ENCODE results near the gene LRRC30. TPM values are rescaled to one million over a fixed set of nuclear protein-coding genes. Genes with fewer than 3 reads are reported as not detected.

The LRRC30 gene
- total RNA-seq, 1 experiment from 2014 or later = not detected

- POLR2A ChIA-PET = no interaction called here
- H3K9ac ChIP-seq (ENCODE audit: low read length) = no peak overlapping the region
- TF ChIP-seq EGR1 (IDR thresholded peaks at IDR 0.05; ENCODE audit: low read depth) = no peak
- no peak for TF ChIP-seq EZH2phosphoT487 (IDR thresholded peaks at IDR 0.05; ENCODE audit: borderline replicate concordance)
- no peak for TF ChIP-seq ZBTB33 (IDR thresholded peaks at IDR 0.05; ENCODE audit: extremely low read depth, insufficient replicate concordance, low read length)
- no peak for TF ChIP-seq CEBPB (IDR thresholded peaks at IDR 0.05; ENCODE audit: low read depth)
- no peak for TF ChIP-seq POLR2A (IDR thresholded peaks at IDR 0.05; ENCODE audit: borderline replicate concordance, extremely low read depth, insufficient read depth, insufficient read length)
- TF ChIP-seq ZFX (IDR thresholded peaks at IDR 0.05) = no peak
- no peak for TF ChIP-seq SRF (IDR thresholded peaks at IDR 0.05; ENCODE audit: low read depth)
- TF ChIP-seq ELF1 (IDR thresholded peaks at IDR 0.05; ENCODE audit: borderline replicate concordance, low read depth) = no peak
- no peak for TF ChIP-seq RAD21 (IDR thresholded peaks at IDR 0.05; ENCODE audit: low read depth)
- TF ChIP-seq CTCF (IDR thresholded peaks at IDR 0.05 in 2 of 3, conservative IDR thresholded peaks at IDR 0.05 in 1 of 3; ENCODE audit: borderline replicate concordance in 1 of 3, insufficient read depth in 1 of 3, low read depth in 2 of 3, low read length in 2 of 3) = no peak
- BruUV-seq (replicated peaks) = no TSS peak
- no peaks in the 10 kb centered on the region for H3K27me3 ChIP-seq (ENCODE audit: insufficient read depth, low read length)
- no peaks in the 10 kb centered on the region for H3K36me3 ChIP-seq (ENCODE audit: control insufficient read depth in 1 of 2, insufficient read depth in 2 of 2, low read length in 2 of 2)
- H3K4me3 ChIP-seq (replicated peaks in 1 of 2; ENCODE audit: low read depth in 1 of 2, low read length in 2 of 2) = no peak overlapping the region
- CTCF ChIA-PET = no interaction called here
- H2AFZ ChIP-seq (ENCODE audit: low read depth, low read length, poor library complexity, severe bottlenecking) = no peak overlapping the region
- intact Hi-C loops (cut with micrococcal nuclease) = no loop called here
- H3K4me1 ChIP-seq (ENCODE audit: control insufficient read depth in 1 of 2, insufficient read depth in 2 of 2, low read length in 2 of 2) = no peaks in the 10 kb centered on the region
- RAD21 ChIA-PET (ENCODE audit: low non-redundant PET in 1 of 2, low total read pairs in 2 of 2, uncharacterized antibody in 2 of 2, unreplicated experiment in 2 of 2) = no interaction called here
- DNase-seq (ENCODE audit: low read depth, low spot score) = no peak
- H3K27ac ChIP-seq (ENCODE audit: low read depth, low read length) = no peak overlapping the region
- H3K9me3 ChIP-seq (ENCODE audit: control insufficient read depth in 1 of 2, insufficient read depth in 1 of 2, low read depth in 1 of 2, low read length in 2 of 2) = no peaks in the 10 kb centered on the region
- H3K9me2 ChIP-seq (ENCODE audit: insufficient read depth) = no peaks in the 10 kb centered on the region
- H4K20me1 ChIP-seq (ENCODE audit: insufficient read depth) = no peaks in the 10 kb centered on the region
- no peak for ATAC-seq
- no peaks in the 10 kb centered on the region for H3K79me2 ChIP-seq (ENCODE audit: insufficient read depth, low read length)
- H3K4me2 ChIP-seq (ENCODE audit: low read length) = no peak overlapping the region
These were observed 24.7 kb upstream of the LRRC30 start for GRCh38 chr18:7206217-7206616.

All from HCT116 (cell line).